Hepatocyte (in vitro differentiated cells): ENCODE measurements around the gene STK11. TPM values are rescaled to one million over a fixed set of nuclear protein-coding genes. Genes with fewer than 3 reads are reported as not detected.

ENCODE experiments used
- DNase-seq: peaks from one replicate; pipeline ENCODE4 v3.0.0-alpha.2; 2016; ENCODE audit warnings: low spot score
- H2AFZ ChIP-seq: fragments of 200-600 bp; sonication (generic); 2 replicates; pipeline ENCODE4 v1.6.0; 2016; ENCODE audit warnings: antibody characterized with exemption, mild to moderate bottlenecking
- H3K27ac ChIP-seq: fragments of 200-600 bp; sonication (generic); 2 replicates; pipeline ENCODE4 v1.5.1; 2016; ENCODE audit warnings: mild to moderate bottlenecking
- H3K27me3 ChIP-seq: fragments of 200-600 bp; sonication (generic); 2 replicates; pipeline ENCODE4 v1.6.1; 2016
- H3K36me3 ChIP-seq: fragments of 200-600 bp; sonication (generic); replicated peaks from 2 replicates; pipeline ENCODE4 v1.5.1; 2016; ENCODE audit warnings: low read depth; ENCODE audit not compliant: insufficient read depth
- H3K4me1 ChIP-seq: fragments of 200-600 bp; sonication (generic); 2 replicates; pipeline ENCODE4 v1.5.1; 2016; ENCODE audit warnings: mild to moderate bottlenecking, moderate library complexity; ENCODE audit not compliant: insufficient read depth
- H3K4me2 ChIP-seq: fragments of 200-600 bp; sonication (generic); 2 replicates; pipeline ENCODE4 v1.6.0; 2016
- H3K4me3 ChIP-seq: fragments of 200-600 bp; sonication (generic); 2 replicates; pipeline ENCODE4 v1.5.1; 2016; ENCODE audit warnings: mild to moderate bottlenecking
- H3K79me2 ChIP-seq: fragments of 200-600 bp; sonication (generic); 2 replicates; pipeline ENCODE4 v1.6.0; 2017; ENCODE audit warnings: mild to moderate bottlenecking
- H3K9me2 ChIP-seq: fragments of 200-600 bp; sonication (generic); replicated peaks from 2 replicates; pipeline ENCODE4 v1.6.0; 2017; ENCODE audit warnings: mild to moderate bottlenecking; ENCODE audit not compliant: insufficient read depth
- H3K9me3 ChIP-seq: fragments of 200-600 bp; sonication (generic); 2 replicates; pipeline ENCODE4 v1.5.1; 2016; ENCODE audit warnings: low read depth, mild to moderate bottlenecking
- H4K20me1 ChIP-seq: fragments of 200-600 bp; sonication (generic); 2 replicates; pipeline ENCODE4 v1.6.0; 2016; ENCODE audit warnings: mild to moderate bottlenecking; ENCODE audit not compliant: insufficient read depth, poor library complexity, severe bottlenecking
- CTCF ChIP-seq: fragments of 200-600 bp; sonication (generic); IDR thresholded peaks from 2 replicates; pipeline ENCODE4 v1.5.1; 2016; ENCODE audit warnings: antibody characterized with exemption, mild to moderate bottlenecking; ENCODE audit not compliant: poor library complexity
- EZH2 ChIP-seq: fragments of 200-600 bp; sonication (generic); IDR thresholded peaks from 2 replicates; pipeline ENCODE4 v1.6.1; 2016; ENCODE audit warnings: antibody characterized with exemption, mild to moderate bottlenecking, borderline replicate concordance
- EZH2phosphoT487 ChIP-seq: fragments of 200-600 bp; sonication (generic); IDR thresholded peaks from one replicate; pipeline ENCODE4 v1.6.1; 2018; ENCODE audit warnings: antibody characterized with exemption, mild to moderate bottlenecking, low read depth, moderate library complexity; ENCODE audit not compliant: unreplicated experiment, severe bottlenecking
- WGBS: methylation state at CpG from one replicate; pipeline ENCODE4 v1.1.6; 2016; ENCODE audit warnings: low lambda C conversion rate; ENCODE audit errors: missing lambda C conversion rate; 5-methylcytosine and 5-hydroxymethylcytosine counted together
- polyA plus RNA-seq: library from polyadenylated mRNA; unstranded; fragments of >200 nt; fragmentation: Nextera tagmentation; extraction: Ambion mirVana; gene quantifications from 2 replicates; pipeline ENCODE4 v1.2.1, GENCODE V29; 2016
- total RNA-seq: library from RNA; depleted of rRNA; stranded (reverse); fragments of >200 nt; gene quantifications from 2 replicates; pipeline ENCODE4 v1.2.3, GENCODE V29; 2014

STK11 gene
- total and polyA plus RNA-seq, 2 experiments from 2014 or later: 48.9 to 76.6 TPM

DNA sequence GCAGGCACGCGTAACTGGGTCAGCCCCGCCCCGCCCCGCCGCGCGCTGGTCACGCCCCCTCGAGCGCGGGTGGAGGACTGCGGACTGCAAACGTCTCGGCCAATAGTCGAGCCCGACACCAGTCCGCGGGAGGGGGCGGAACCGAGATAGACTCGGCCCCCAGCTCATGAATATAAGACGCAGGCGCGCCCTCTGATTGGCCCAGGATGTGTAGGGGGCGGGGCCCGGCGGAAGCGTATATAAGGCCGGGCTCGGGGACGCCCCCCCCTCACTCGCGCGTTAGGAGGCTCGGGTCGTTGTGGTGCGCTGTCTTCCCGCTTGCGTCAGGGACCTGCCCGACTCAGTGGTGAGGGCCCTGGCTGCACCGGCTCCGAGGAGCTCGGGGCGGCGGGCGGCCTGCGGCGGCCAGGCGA is 63.5 kb downstream of the STK11 start, which contains the start of gene CIRBP:
CIRBP (plus strand) TSS at position 268 of the 413 bp plus-strand sequence. CDS start 1,602 bp downstream, outside the sequence.
- no peak within 1 kb of the TSS for H2AFZ ChIP-seq
- H3K36me3 ChIP-seq: peaks cover 4% of the 10 kb centered on the region
- no peaks in the 10 kb centered on the region for H3K9me2 ChIP-seq
- H3K27ac ChIP-seq: peak within 1 kb of the TSS; percentile 93
- no peaks in the 10 kb centered on the region for H3K27me3 ChIP-seq
- TF ChIP-seq EZH2phosphoT487 (no peak), CTCF (no peak), EZH2 (no peak)
- peaks cover 58% of the 10 kb centered on the region for H3K4me1 ChIP-seq
- WGBS: 0% methylated on average over 28 of the region's 50 CpGs
- peaks cover 42% of the 10 kb centered on the region for H4K20me1 ChIP-seq
- peak; percentile 100 for DNase-seq
- H3K4me3 ChIP-seq: peak within 1 kb of the TSS; percentile 83
- no peaks in the 10 kb centered on the region for H3K9me3 ChIP-seq
- peaks cover 62% of the 10 kb centered on the region for H3K79me2 ChIP-seq
- H3K4me2 ChIP-seq: peak within 1 kb of the TSS; percentile 98

GRCh38 chr19:1269478-1270212 is 64.1 kb downstream of the STK11 start:
- peak; percentile 94 for DNase-seq
- Histone ChIP-seq H3K79me2 (peaks cover 67% of the 10 kb centered on the region), H3K4me2 (peak overlapping the region; percentile 98), H3K27me3 (no peaks in the 10 kb centered on the region), H4K20me1 (peaks cover 46% of the 10 kb centered on the region), H3K4me1 (peaks cover 60% of the 10 kb centered on the region), H3K9me3 (no peaks in the 10 kb centered on the region), H3K4me3 (peak overlapping the region; percentile 83), H3K9me2 (no peaks in the 10 kb centered on the region), H2AFZ (no peak overlapping the region), H3K27ac (peak overlapping the region; percentile 93), H3K36me3 (peaks cover 5% of the 10 kb centered on the region)
- 3% methylated on average over 49 of the region's 64 CpGs for WGBS
- TF ChIP-seq EZH2phosphoT487: no peak
- no peak for TF ChIP-seq EZH2
- peak; percentile 14 for TF ChIP-seq CTCF

- Histone ChIP-seq H3K27me3 (no peaks in the 10 kb centered on the region), H3K4me3 (peak overlapping the region; percentile 83), H3K4me1 (peaks cover 59% of the 10 kb centered on the region), H3K9me2 (no peaks in the 10 kb centered on the region), H2AFZ (no peak overlapping the region), H3K36me3 (peaks cover 5% of the 10 kb centered on the region), H3K9me3 (no peaks in the 10 kb centered on the region), H4K20me1 (peaks cover 50% of the 10 kb centered on the region), H3K27ac (peak overlapping the region; percentile 93), H3K4me2 (peak overlapping the region; percentile 98), H3K79me2 (peaks cover 71% of the 10 kb centered on the region)
- TF ChIP-seq CTCF (no peak), EZH2phosphoT487 (no peak), EZH2 (no peak)
- WGBS: 62% methylated on average over 7 of the region's 8 CpGs
- DNase-seq: no peak
Observed at GRCh38 chr19:1270213-1270853, 64.8 kb downstream of the STK11 start.
